GM19468 (cell line): ENCODE measurements around the gene ZBTB7C.
"Not testable (repeated sequence)": the region's sequence is repeated elsewhere in the genome, so short reads cannot be mapped to it uniquely, and the experiment has no call there.

Source experiments
- ATAC-seq: cut with Tn5 transposase; IDR thresholded peaks from one replicate; pipeline ENCODE4 v1.9.1; 2021; ENCODE audit warnings: mild to moderate bottlenecking, moderate library complexity, moderate number of reproducible peaks; ENCODE audit not compliant: unreplicated experiment; ENCODE audit errors: extremely low read depth

Gene ZBTB7C

GRCh38 chr18:48408727-48409590 is at the start of gene ZBTB7C:
Gene ZBTB7C (minus strand): TSS chr18:48409383.
- no peak for ATAC-seq

- no peak for ATAC-seq
These were observed 47.7 kb upstream of the ZBTB7C start for GRCh38 chr18:48456838-48457237.

DNA sequence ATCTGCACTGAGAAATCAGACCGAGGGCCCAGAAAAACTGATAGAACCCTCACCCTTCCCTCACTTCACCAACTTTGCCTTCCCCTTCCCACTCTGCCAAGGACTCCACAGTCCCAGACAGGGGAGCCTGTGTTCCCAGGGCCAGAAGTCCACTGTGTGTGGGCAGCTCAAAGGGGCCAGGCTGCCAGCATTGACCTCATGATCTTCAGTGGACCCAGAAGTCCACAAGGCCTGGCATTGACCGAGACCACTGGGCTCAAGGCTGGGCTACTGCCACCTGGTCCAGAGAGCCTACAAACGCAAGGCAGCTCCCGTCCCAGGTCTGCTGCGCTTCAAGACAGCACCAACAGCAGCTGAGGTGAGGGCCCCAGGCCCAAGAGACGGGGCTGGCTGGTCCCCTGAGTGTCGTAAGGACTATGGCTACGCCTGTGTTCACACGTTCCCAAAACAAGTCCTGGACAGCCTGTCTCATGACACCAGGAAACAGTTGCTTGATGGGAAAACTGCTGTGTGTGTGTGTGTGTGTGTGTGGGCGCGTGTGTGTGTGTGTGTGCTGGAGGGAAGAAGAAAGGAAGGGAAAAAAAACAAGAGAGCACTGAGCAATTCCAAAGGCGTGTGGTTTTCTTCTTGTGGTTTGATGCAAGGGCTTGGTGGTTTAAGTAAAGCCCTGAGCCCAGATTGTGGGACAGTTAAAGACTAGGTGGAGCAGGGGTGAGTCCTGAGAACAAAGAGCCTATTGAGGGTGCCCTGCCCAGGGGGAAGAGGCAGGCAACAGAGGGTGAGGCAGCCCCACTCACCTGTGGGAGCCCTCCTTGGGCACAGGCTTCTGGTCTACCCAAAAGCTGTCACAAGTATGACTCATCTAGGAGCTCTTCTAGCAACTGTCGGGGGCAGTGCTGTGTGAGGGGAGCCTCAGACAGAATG is 46.6 kb upstream of the ZBTB7C start:
- ATAC-seq: no peak

DNA sequence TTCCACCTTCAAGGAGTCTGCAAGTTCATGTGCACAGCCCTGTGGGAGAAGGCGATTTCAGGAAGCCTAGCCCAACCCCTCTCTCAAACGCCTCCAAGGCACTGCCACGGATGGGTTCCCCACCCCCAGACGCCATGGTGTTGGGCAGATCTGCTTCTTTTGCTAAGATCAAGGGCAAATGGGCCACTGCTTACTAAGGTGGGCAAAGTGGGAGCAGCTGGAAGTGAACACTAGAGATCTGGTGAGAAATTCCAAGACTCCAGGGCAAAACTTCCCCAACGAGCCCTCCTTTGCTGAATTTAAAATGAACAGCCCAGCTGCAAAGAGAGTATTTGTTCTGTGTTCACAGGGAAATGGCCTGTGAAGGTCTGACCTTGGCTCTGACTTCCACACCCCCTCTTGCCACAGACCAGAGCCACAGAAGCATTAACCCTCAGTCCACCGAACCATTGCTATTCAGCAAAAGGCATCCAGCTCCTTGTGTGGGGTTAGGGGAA is 45.1 kb upstream of the ZBTB7C start:
- ATAC-seq: no peak

DNA sequence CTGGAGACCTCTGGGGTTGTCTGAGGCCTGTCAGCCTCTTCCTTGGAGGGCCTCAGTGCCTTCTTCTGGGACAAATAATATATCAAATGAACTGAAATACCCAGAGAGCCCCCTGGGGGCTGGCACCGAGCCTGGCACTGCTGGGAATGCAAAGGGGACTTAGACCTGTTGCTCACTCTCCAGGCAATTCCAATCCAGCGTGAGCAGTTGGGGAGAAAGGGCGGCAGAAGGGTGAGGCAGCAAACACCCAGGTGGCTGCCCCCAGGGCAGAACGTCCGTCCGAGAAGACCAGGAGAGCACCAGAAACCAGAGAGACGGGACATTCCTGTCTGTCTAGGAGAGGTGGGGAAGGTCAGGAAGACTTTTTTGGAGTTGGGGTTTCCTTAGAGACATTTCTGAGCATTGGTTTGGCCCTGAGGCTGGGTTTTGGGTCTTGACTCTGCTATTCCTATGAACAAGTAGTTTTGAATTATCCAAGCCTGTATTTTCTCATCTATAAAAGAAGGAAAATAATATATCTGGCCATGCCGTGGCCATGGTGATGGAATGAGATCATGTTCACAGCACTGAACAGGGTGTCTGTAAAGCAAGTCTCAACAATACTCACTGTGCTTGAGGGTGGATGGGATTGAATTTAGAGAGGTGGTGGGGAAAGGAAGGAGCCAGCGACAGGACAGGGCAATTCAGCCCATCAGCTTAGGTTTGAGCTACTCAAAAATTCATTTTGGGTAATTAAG is 44.3 kb upstream of the ZBTB7C start:
- no peak for ATAC-seq

DNA sequence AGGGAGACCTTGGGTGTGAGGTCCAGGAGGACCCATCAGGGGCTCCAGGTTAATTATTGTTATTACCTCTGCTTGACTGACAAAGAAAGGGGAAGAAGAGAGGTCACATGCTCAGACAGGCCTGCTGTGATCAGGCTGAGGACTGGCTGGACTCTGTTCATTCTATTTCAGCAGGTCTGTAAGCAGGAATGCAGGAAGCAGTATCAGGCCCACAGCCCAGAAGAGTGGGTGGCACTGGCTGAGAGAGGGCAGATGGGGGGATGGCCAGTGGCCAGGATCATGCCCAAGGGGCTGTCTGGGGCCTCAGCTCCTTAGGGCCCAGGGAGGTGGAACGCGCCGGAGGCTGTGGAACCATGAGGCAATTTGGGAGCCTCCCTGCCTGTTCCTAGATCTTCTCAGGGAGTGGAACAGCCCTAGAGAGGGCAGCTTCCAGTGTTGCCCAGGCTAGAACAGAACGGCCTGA is 43.7 kb upstream of the ZBTB7C start:
- no peak for ATAC-seq

- no peak for ATAC-seq
These were observed 41.5 kb upstream of the ZBTB7C start for GRCh38 chr18:48450685-48451084.

- ATAC-seq: no peak
These were observed 37.5 kb upstream of the ZBTB7C start for GRCh38 chr18:48446582-48447225.

- ATAC-seq: no peak
These were observed 36.4 kb upstream of the ZBTB7C start for GRCh38 chr18:48445540-48445939.

GRCh38 chr18:48442761-48443160 is 33.6 kb upstream of the ZBTB7C start:
- ATAC-seq: no peak

- no peak for ATAC-seq
These were observed 32.3 kb upstream of the ZBTB7C start for GRCh38 chr18:48441405-48441881.

GRCh38 chr18:48440924-48441323 is 31.7 kb upstream of the ZBTB7C start:
- no peak for ATAC-seq

- ATAC-seq: no peak
These were observed 27.7 kb upstream of the ZBTB7C start for GRCh38 chr18:48436907-48437306.

DNA sequence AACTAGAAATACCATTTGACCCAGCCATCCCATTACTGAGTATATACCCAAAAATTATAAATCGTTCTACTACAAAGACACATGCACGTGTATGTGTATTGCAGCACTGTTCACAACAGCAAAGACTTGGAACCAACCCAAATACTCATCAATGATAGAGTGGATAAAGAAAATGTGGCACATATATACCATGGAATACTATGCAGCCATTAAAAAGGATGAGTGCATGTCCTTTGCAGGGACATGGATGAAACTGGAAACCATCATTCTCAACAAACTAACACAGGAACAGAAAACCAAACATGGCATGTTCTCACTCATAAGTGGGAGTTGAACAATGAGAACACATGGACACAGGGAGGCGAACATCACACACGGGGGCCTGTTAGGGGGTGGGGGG is 25.2 kb upstream of the ZBTB7C start:
- ATAC-seq: not testable (repeated sequence)

GRCh38 chr18:48433541-48433940 is 24.4 kb upstream of the ZBTB7C start:
- ATAC-seq: no peak

GRCh38 chr18:48430150-48430549 is 21.0 kb upstream of the ZBTB7C start:
- ATAC-seq: no peak

DNA sequence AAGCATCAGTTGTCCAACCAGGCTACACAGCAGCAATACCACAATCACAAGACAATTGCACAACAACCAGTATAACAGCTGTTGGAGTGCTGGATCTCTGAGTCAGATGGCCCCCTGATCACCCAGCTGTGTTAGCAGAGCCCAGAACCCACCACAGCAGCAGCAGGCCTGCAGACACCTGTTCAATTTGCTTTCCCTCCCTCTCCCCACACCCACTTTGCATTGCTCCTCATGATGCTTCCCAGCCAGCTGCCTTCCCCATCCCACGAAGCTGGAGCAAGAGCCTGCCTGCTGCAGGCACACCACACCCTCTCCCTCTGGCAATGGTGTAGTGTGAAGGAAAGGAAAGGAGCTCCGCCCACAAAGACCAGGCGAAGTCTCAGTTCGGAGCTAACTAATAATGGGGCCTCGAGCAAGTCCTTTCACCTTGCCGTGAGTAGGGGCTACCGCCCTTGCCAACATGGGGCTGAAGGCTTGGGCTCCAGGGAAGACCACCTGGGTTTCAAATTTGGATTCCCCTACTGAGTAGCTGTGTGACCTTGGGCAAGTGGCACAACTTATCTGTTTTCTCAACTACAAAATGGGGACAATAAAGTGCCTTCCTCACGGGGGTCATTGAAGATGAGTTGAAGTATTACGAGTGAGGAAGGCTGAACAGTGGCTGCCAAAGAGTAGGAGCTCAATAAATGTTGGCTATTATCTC is 19.4 kb upstream of the ZBTB7C start:
- no peak for ATAC-seq

- ATAC-seq: no peak
These were observed 13.8 kb upstream of the ZBTB7C start for GRCh38 chr18:48422947-48423378.
